ENCODE data around the gene DMRT1.
"Not testable (repeated sequence)": the region's sequence is repeated elsewhere in the genome, so short reads cannot be mapped to it uniquely, and the experiment has no call there.

The DMRT1 gene

DNA sequence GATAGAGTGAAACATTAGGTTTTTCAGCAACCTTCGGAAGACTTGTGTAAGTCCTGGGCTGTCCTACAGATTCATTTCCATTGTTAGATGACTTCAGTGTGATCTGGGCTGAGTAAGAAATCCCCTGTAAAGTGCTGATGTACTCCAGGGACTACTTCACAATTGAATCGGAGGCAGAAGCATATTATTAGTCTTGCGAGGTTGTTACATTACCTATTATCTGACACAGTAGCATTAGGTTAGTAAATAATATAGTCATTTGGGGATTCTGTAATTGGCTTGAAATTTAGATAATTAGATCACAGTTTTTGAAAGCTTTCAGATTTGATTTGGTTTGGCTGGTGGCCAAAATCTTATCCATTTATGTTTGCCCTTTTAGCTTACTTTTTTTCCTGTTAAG, 62.4 kb downstream of the DMRT1 start:
- Histone ChIP-seq H3K9ac (ENCODE audit: low read depth, low read length) (no peak overlapping the region), H3K27me3 (ENCODE audit: control insufficient read depth, insufficient read depth, low read length) (peaks cover 5% of the 10 kb centered on the region), H3K4me1 (ENCODE audit: control insufficient read depth, insufficient read depth, low read length) (peaks cover 15% of the 10 kb centered on the region), H3K36me3 (ENCODE audit: control insufficient read depth, insufficient read depth, low read length) (no peaks in the 10 kb centered on the region), H3K9me3 (ENCODE audit: control insufficient read depth, insufficient read depth, low read length) (no peaks in the 10 kb centered on the region), H3K4me3 (ENCODE audit: low read depth, low read length) (no peak overlapping the region)

DNA sequence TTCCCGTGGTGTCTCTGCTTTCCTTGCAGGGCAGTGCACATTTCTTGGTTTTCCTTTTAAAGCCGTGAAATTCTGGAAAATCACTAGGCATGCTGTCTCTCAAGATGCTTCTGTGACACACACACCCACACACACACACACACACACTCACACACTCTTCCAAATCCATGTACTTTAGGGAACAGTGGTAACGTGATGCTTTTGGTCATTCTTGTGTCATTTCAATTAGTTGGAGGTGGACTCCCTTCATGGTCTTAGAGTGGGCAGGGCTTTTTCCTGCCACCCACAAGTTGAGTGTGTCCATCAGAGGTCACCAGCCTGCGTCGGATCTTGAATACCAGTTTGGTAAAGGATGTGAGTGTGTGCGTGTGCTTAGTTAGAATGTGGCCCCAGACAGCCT, 64.4 kb downstream of the DMRT1 start:
- Histone ChIP-seq H3K4me1 (ENCODE audit: control insufficient read depth, insufficient read depth, low read length) (peaks cover 8% of the 10 kb centered on the region), H3K36me3 (ENCODE audit: control insufficient read depth, insufficient read depth, low read length) (no peaks in the 10 kb centered on the region), H3K9ac (ENCODE audit: low read depth, low read length) (no peak overlapping the region), H3K27me3 (ENCODE audit: control insufficient read depth, insufficient read depth, low read length) (peaks cover 5% of the 10 kb centered on the region), H3K9me3 (ENCODE audit: control insufficient read depth, insufficient read depth, low read length) (no peaks in the 10 kb centered on the region), H3K4me3 (ENCODE audit: low read depth, low read length) (no peak overlapping the region)

DNA sequence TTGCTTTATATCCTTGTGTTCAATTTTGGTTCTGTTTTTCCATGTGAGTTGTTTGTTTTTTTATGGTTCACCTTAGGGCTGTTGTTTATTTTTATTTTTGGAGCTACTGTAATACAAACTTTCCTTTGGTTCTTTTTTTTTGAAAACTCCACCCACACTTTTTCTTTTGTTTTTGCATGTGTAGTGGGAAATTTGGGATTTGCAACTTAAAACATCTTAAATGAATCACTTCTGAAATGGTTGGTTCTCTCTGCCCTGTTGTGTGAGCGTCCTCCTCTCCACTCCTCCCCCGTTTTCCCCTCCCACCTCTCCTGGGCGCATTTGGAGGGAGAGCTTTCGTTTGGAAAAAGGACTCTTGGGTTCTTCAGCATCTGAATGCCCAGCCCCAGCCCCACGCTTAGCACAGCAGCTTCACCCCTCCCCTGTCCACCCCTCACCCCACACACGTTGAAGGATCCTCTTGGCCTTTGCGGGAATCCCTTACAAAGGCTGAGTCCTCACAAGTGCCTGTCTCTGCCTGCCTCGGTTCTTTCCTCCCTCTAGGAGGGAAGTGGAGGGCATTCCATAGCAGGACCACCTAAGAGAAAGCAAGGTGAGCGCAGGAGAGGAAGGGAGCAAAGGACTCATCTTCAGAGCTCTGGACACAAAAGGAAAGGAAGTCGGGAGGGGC, 67.2 kb downstream of the DMRT1 start:
- H3K9me3 ChIP-seq (ENCODE audit: control insufficient read depth, insufficient read depth, low read length) = no peaks in the 10 kb centered on the region
- H3K4me1 ChIP-seq (ENCODE audit: control insufficient read depth, insufficient read depth, low read length) = peaks cover 9% of the 10 kb centered on the region
- H3K27me3 ChIP-seq (ENCODE audit: control insufficient read depth, insufficient read depth, low read length) = peaks cover 5% of the 10 kb centered on the region
- H3K4me3 ChIP-seq (ENCODE audit: low read depth, low read length) = peak overlapping the region; percentile 40
- no peak overlapping the region for H3K9ac ChIP-seq (ENCODE audit: low read depth, low read length)
- no peaks in the 10 kb centered on the region for H3K36me3 ChIP-seq (ENCODE audit: control insufficient read depth, insufficient read depth, low read length)

DNA sequence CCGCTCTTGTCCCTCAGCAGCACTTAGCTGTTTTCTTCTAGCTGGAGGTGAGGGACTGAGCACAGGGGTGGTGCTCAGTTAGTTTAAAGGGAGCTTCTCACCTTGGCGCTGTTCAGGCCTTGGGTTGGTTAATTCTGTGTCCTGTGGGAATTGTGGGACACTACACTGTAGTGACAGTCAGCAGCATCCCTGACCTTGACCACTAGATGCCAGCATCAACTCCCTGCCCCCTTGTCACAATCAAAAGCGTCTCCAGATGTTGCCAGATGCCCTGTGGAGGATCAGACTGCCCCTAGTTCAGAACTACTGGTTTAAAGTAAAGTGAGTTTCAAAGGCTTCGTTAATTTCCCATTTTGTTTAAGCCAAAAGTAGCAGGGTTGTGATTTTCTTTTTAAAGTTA, 69.5 kb downstream of the DMRT1 start:
- H3K27me3 ChIP-seq (ENCODE audit: control insufficient read depth, insufficient read depth, low read length) = peaks cover 1% of the 10 kb centered on the region
- H3K4me3 ChIP-seq (ENCODE audit: low read depth, low read length) = no peak overlapping the region
- H3K36me3 ChIP-seq (ENCODE audit: control insufficient read depth, insufficient read depth, low read length) = no peaks in the 10 kb centered on the region
- H3K9ac ChIP-seq (ENCODE audit: low read depth, low read length) = no peak overlapping the region
- peaks cover 9% of the 10 kb centered on the region for H3K4me1 ChIP-seq (ENCODE audit: control insufficient read depth, insufficient read depth, low read length)
- H3K9me3 ChIP-seq (ENCODE audit: control insufficient read depth, insufficient read depth, low read length) = no peaks in the 10 kb centered on the region

DNA sequence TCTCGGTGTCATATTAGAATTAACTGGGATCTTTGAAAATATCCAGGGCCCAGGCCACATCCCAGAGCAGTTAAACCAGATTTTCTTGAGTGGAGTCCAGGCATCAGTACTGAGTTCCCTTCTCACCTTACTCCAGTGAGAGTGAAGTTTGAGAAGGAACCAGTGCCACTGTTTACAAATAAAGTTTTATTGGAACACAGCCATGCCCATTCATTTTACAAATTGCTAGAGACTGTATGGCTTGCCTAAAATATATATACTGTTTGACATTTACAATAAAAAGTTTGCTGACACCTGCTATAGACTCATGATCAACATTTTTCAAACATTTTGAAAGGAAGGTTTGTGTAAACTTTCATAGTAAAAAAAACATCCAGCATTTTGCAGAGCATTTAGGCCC, 71.3 kb downstream of the DMRT1 start:
- Histone ChIP-seq H3K27me3 (ENCODE audit: control insufficient read depth, insufficient read depth, low read length) (no peaks in the 10 kb centered on the region), H3K36me3 (ENCODE audit: control insufficient read depth, insufficient read depth, low read length) (no peaks in the 10 kb centered on the region), H3K4me3 (ENCODE audit: low read depth, low read length) (no peak overlapping the region), H3K4me1 (ENCODE audit: control insufficient read depth, insufficient read depth, low read length) (peaks cover 8% of the 10 kb centered on the region), H3K9me3 (ENCODE audit: control insufficient read depth, insufficient read depth, low read length) (no peaks in the 10 kb centered on the region), H3K9ac (ENCODE audit: low read depth, low read length) (no peak overlapping the region)

DNA sequence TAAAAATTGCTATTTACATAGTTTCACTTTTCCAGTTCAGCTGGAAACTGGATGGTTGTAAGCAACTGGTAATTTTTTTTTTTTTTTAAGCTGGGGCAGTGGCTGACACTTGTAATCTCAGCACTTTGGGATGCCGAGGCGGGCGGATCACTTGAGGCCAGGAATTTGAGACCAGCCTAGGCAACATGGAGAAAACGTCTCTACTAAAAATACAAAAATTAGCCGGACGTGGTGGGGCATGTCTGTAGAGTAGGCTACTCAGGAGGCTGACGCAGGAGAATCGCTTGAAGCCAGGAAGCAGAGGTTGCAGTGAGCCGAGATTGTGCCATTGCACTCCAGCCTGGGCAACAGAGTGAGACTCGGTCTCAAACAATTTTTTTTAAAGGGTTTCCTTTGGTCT, 72.0 kb downstream of the DMRT1 start:
- H3K9ac ChIP-seq (ENCODE audit: low read depth, low read length); H3K27me3 ChIP-seq (ENCODE audit: control insufficient read depth, insufficient read depth, low read length); H3K36me3 ChIP-seq (ENCODE audit: control insufficient read depth, insufficient read depth, low read length); H3K4me1 ChIP-seq (ENCODE audit: control insufficient read depth, insufficient read depth, low read length); H3K4me3 ChIP-seq (ENCODE audit: low read depth, low read length); H3K9me3 ChIP-seq (ENCODE audit: control insufficient read depth, insufficient read depth, low read length): not testable (repeated sequence)

DNA sequence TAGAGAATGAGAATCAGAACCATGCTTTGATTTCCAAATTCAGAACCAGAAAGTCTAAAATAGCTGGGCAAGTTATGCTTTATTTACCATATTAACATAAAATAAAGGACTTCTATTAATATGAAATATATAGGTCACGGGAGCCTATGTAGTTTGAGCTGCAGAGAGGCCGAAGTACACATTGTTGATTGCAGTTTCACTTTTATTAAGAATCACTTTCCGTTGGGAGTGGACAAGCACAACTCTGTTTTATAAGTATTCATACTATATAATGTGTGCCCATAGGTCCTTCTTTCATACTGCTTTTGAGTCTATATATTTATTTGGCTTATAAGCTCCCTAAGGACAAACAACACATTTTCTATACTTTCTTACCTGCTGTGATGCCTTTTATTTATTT, 76.2 kb downstream of the DMRT1 start:
- H3K9me3 ChIP-seq (ENCODE audit: control insufficient read depth, insufficient read depth, low read length) = no peaks in the 10 kb centered on the region
- no peaks in the 10 kb centered on the region for H3K36me3 ChIP-seq (ENCODE audit: control insufficient read depth, insufficient read depth, low read length)
- no peaks in the 10 kb centered on the region for H3K4me1 ChIP-seq (ENCODE audit: control insufficient read depth, insufficient read depth, low read length)
- no peaks in the 10 kb centered on the region for H3K27me3 ChIP-seq (ENCODE audit: control insufficient read depth, insufficient read depth, low read length)
- H3K4me3 ChIP-seq (ENCODE audit: low read depth, low read length) = no peak overlapping the region
- H3K9ac ChIP-seq (ENCODE audit: low read depth, low read length) = no peak overlapping the region

DNA sequence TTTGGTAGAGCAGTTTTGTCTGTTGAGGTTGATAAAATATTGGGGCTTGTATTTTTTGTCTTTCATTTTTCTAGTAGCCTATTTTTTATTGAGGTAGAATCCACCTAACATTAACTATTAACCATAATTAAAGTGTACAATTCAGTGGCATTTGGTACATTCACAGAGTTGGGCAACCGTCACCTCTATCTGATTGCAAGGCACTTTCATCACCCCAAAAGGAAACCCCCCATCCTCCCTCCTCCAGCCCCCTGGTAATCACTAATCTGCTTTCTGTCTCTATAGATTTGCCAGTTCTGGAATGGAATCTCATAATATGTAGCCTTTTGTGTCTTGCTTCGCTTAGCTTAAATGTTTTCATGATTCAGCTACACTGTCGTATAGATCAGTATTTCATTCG, 79.4 kb downstream of the DMRT1 start:
- no peak overlapping the region for H3K4me3 ChIP-seq (ENCODE audit: low read depth, low read length)
- no peaks in the 10 kb centered on the region for H3K27me3 ChIP-seq (ENCODE audit: control insufficient read depth, insufficient read depth, low read length)
- H3K4me1 ChIP-seq (ENCODE audit: control insufficient read depth, insufficient read depth, low read length) = no peaks in the 10 kb centered on the region
- H3K9ac ChIP-seq (ENCODE audit: low read depth, low read length) = no peak overlapping the region
- H3K36me3 ChIP-seq (ENCODE audit: control insufficient read depth, insufficient read depth, low read length) = no peaks in the 10 kb centered on the region
- no peaks in the 10 kb centered on the region for H3K9me3 ChIP-seq (ENCODE audit: control insufficient read depth, insufficient read depth, low read length)

DNA sequence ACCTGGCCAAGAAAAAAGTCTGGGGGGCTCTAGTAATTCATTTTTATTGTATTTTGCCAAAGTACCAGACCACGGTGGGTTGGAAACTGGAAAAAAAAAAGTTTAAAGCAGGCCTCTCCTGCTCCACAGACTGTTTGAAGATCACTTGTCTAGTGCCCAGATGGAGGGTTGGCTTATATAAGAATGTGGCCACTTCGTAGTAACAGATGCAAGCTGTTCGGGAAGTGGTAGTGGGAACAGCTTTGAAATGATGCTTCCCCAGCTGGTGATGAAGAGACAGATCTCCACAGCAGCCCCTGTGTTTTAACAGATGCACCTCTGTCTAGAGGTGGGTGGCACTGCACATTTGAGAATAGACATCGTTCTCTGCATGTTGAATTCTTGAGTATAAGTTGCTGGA, 80.7 kb downstream of the DMRT1 start:
- Histone ChIP-seq H3K4me1 (ENCODE audit: control insufficient read depth, insufficient read depth, low read length) (no peaks in the 10 kb centered on the region), H3K4me3 (ENCODE audit: low read depth, low read length) (no peak overlapping the region), H3K27me3 (ENCODE audit: control insufficient read depth, insufficient read depth, low read length) (no peaks in the 10 kb centered on the region), H3K9me3 (ENCODE audit: control insufficient read depth, insufficient read depth, low read length) (no peaks in the 10 kb centered on the region), H3K9ac (ENCODE audit: low read depth, low read length) (no peak overlapping the region), H3K36me3 (ENCODE audit: control insufficient read depth, insufficient read depth, low read length) (no peaks in the 10 kb centered on the region)

DNA sequence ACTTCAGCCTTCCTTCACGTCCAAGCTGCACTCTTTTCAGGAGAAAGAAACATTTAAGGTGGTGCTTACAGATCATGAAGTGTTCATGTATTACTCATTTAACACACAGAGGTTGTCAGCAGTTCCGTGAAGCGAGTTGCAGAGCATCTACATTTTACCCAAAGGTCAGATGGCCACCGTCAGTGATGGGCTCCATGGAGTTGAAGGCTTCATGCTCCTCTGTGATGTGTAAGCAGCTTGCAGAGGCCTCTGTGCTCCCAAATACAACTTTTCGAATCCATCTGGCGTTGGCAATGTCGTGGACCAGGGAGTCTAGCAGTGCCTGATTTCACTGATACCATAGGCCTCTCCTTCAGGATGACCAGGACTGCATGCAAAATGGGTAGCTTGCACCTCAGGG, 81.2 kb downstream of the DMRT1 start:
- H3K4me1 ChIP-seq (ENCODE audit: control insufficient read depth, insufficient read depth, low read length) = no peaks in the 10 kb centered on the region
- H3K27me3 ChIP-seq (ENCODE audit: control insufficient read depth, insufficient read depth, low read length) = no peaks in the 10 kb centered on the region
- H3K4me3 ChIP-seq (ENCODE audit: low read depth, low read length) = no peak overlapping the region
- no peaks in the 10 kb centered on the region for H3K9me3 ChIP-seq (ENCODE audit: control insufficient read depth, insufficient read depth, low read length)
- H3K36me3 ChIP-seq (ENCODE audit: control insufficient read depth, insufficient read depth, low read length) = no peaks in the 10 kb centered on the region
- H3K9ac ChIP-seq (ENCODE audit: low read depth, low read length) = no peak overlapping the region

DNA sequence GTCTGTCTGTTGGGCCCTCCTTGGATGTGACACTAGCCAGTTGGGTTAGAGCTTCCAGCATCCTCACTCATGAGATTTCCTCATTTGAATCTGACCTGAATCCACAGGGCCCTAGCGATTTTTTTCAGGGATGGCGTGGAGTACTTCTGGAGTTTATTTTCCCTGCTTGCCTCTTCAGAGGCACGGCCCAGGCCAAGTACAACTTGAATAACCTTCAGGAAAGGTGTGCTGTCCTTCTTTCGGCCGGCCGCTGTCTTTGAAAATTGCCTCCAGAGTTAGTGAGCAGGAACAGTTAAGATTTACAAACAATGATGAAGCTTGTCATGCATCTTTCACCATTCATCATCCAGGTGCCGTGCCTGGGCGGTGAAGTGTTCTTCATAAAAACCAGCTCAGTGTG, 85.5 kb downstream of the DMRT1 start:
- H3K4me3 ChIP-seq (ENCODE audit: low read depth, low read length) = no peak overlapping the region
- H3K36me3 ChIP-seq (ENCODE audit: control insufficient read depth, insufficient read depth, low read length) = no peaks in the 10 kb centered on the region
- H3K9me3 ChIP-seq (ENCODE audit: control insufficient read depth, insufficient read depth, low read length) = no peaks in the 10 kb centered on the region
- H3K9ac ChIP-seq (ENCODE audit: low read depth, low read length) = no peak overlapping the region
- no peaks in the 10 kb centered on the region for H3K4me1 ChIP-seq (ENCODE audit: control insufficient read depth, insufficient read depth, low read length)
- H3K27me3 ChIP-seq (ENCODE audit: control insufficient read depth, insufficient read depth, low read length) = no peaks in the 10 kb centered on the region

DNA sequence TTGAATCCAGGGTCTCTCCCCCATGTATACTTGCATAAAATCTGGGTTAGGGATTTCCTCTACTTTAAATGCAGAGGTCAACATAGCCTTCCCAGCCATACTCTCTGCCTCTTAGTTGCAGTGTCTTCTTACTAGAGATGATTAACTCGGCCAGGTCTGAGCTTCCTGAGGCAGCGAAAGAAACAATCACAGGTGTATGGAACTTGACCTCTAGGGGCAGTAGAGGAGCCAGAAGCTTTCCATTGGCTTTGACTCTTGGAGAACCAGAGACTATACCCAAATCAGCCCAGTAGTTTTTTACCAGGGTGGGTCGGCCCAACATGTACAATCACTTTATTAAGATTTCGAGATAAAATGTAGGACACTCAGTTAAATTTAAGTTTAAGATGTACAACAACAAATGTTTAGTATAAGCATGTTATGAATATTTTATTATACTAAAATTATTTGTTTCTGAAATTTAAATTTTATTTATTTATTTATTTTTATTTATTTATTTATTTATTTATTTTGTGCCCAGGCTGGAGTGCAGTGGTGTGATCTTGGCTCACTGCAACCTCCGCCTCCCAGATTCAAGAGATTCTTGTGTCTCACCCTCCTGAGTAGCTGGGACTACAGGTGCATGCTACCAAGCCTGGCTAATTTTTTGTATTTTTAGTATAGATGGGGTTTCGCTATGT, 87.0 kb downstream of the DMRT1 start:
- no peaks in the 10 kb centered on the region for H3K36me3 ChIP-seq (ENCODE audit: control insufficient read depth, insufficient read depth, low read length)
- no peaks in the 10 kb centered on the region for H3K4me1 ChIP-seq (ENCODE audit: control insufficient read depth, insufficient read depth, low read length)
- no peak overlapping the region for H3K9ac ChIP-seq (ENCODE audit: low read depth, low read length)
- no peak overlapping the region for H3K4me3 ChIP-seq (ENCODE audit: low read depth, low read length)
- no peaks in the 10 kb centered on the region for H3K9me3 ChIP-seq (ENCODE audit: control insufficient read depth, insufficient read depth, low read length)
- no peaks in the 10 kb centered on the region for H3K27me3 ChIP-seq (ENCODE audit: control insufficient read depth, insufficient read depth, low read length)

Data from iPS-15b (cell line).